Spleen (tissue), 11 donors: ENCODE results near the gene C19orf73. TPM values are rescaled to one million over a fixed set of nuclear protein-coding genes. Genes with fewer than 3 reads are reported as not detected.
A peak's percentile ranks its signal among the peaks of the same experiment; 100 is the strongest.

Experiments
- DNase-seq: peaks from one replicate; pipeline ENCODE4 v3.0.0-alpha.2; 2020
- H3K27ac ChIP-seq, 8 donors: fragments of 200-600 bp; sonication (generic) in 7 of 8; 1 replicate in 4 of 8; 2 replicates in 4 of 8; pipeline versions ENCODE4 v1.5.0 to v1.8.0; 2016 to 2021; ENCODE audit warnings: inconsistent platforms in 4 of 8, mild to moderate bottlenecking in 4 of 8, moderate library complexity in 1 of 8
- H3K27me3 ChIP-seq, 7 donors: fragments of 200-600 bp; sonication (generic) in 6 of 7; replicated peaks in 1 of 7; 1 replicate in 4 of 7; 2 replicates in 3 of 7; pipeline versions ENCODE4 v1.5.0 to v1.8.0; 2016 to 2021; ENCODE audit warnings: inconsistent platforms in 3 of 7, mild to moderate bottlenecking in 1 of 7
- H3K36me3 ChIP-seq, 6 donors: fragments of 200-600 bp; sonication (generic) in 5 of 6; 1 replicate in 4 of 6; 2 replicates in 2 of 6; pipeline versions ENCODE4 v1.5.0 to v1.8.0; 2016 to 2021; ENCODE audit warnings: inconsistent platforms in 2 of 6
- H3K4me1 ChIP-seq, 6 donors: fragments of 200-600 bp; sonication (generic) in 5 of 6; 1 replicate in 3 of 6; 2 replicates in 3 of 6; pipeline versions ENCODE4 v1.5.0 to v1.8.0; 2016 to 2021; ENCODE audit warnings: inconsistent platforms in 3 of 6
- H3K4me3 ChIP-seq, 8 donors: fragments of 200-600 bp; sonication (generic) in 7 of 8; 1 replicate in 4 of 8; 2 replicates in 4 of 8; pipeline versions ENCODE4 v1.5.0 to v1.8.0; 2016 to 2021; ENCODE audit warnings: inconsistent platforms in 4 of 8, mild to moderate bottlenecking in 4 of 8, moderate library complexity in 2 of 8
- H3K9me3 ChIP-seq, 8 donors: fragments of 200-600 bp; sonication (generic) in 7 of 8; 1 replicate in 4 of 8; 2 replicates in 4 of 8; pipeline versions ENCODE4 v1.5.0 to v1.8.0; 2016 to 2021; ENCODE audit warnings: inconsistent platforms in 4 of 8
- CTCF ChIP-seq, 11 experiments: fragments of 200-600 bp in 7 of 11; fragments of 450-650 bp in 4 of 11; sonication (generic) in 4 of 11; IDR thresholded peaks in 8 of 11; conservative IDR thresholded peaks in 3 of 11; 1 replicate in 7 of 11; 2 replicates in 4 of 11; pipeline versions ENCODE4 v1.4.0 to v1.8.0; 2016 to 2021; ENCODE audit warnings: antibody characterized with exemption in 11 of 11, inconsistent platforms in 4 of 11, mild to moderate bottlenecking in 1 of 11
- POLR2A ChIP-seq, 3 donors: fragments of 450-650 bp; IDR thresholded peaks; one replicate each; pipeline ENCODE4 v1.5.1; 2017; ENCODE audit warnings: antibody characterized with exemption in 3 of 3, mild to moderate bottlenecking in 1 of 3
- POLR2AphosphoS5 ChIP-seq, 3 donors: sonication (generic); formaldehyde crosslinking; IDR thresholded peaks; one replicate each; pipeline ENCODE4 v1.5.1; 2017; ENCODE audit warnings: antibody characterized with exemption in 3 of 3
- WGBS, 5 donors: extraction: QIAGEN DNeasy Blood & Tissue Kit in 3 of 5; methylation state at CpG; one replicate each; pipeline versions ENCODE4 v1.1.5 to v1.1.7; 2013 to 2018; 5-methylcytosine and 5-hydroxymethylcytosine counted together
- intact Hi-C: fragments of 100-400 bp; cut with DNase I; formaldehyde crosslinking; loops from one replicate; pipeline ENCODE4 v1.15.0; 2023; ENCODE audit warnings: low total_unique reads
- polyA plus RNA-seq, 3 donors: library from polyadenylated mRNA; stranded (reverse); fragments of 200-250 nt; gene quantifications; one replicate each; pipeline ENCODE4 v1.2.1, GENCODE V29; 2013
- total RNA-seq, 7 donors: library from RNA; depleted of rRNA in 3 of 7; stranded (reverse); fragments of >200 nt in 3 of 7; fragmentation: NEBNext Ultra II Directional in 4 of 7; extraction: Animal tissue kit (Norgen Biotek cat#: 25700) in 4 of 7; gene quantifications; one replicate each; pipeline versions ENCODE4 v1.1.0 to v1.2.1, GENCODE V29; 2016 to 2021
- donor health status: healthy with polysubstance abuse.
- donor health status: DM: no; HTN: no; CAD: no; lungs with moderate emphysema.
- donor health status: DM: no; HTN: no; CAD: no.
- donor health status: Bipolar disorder and iron deficiency.
- donor health status: healthy.
- donor health status: DM: no; HTN: no; CAD: no.
- donor health status: DM: yes; HTN: yes; CAD: no.

The C19orf73 gene
- total and polyA plus RNA-seq, 10 donors: 0.70 to 5.5 (median 1.8) TPM; not detected in 1

GRCh38 chr19:49073514-49074378 lies 45.2 kb downstream of the C19orf73 start:
- 62 to 68% (median 64%) methylated on average over 22 to 23 of the region's 23 CpGs for WGBS, 5 donors
- peaks cover 0 to 4% (median 0%) of the 10 kb centered on the region in 8 donors for H3K9me3 ChIP-seq
- DNase-seq: no peak
- H3K27ac ChIP-seq: no peak overlapping the region
- peaks cover 0 to 82% (median 52%) of the 10 kb centered on the region in 7 donors for H3K27me3 ChIP-seq
- no peak overlapping the region for H3K4me3 ChIP-seq
- intact Hi-C loops: no loop called here
- H3K36me3 ChIP-seq: no peaks in the 10 kb centered on the region
- peaks cover 0 to 16% (median 6%) of the 10 kb centered on the region in 6 donors for H3K4me1 ChIP-seq
- TF ChIP-seq CTCF (IDR thresholded peaks at IDR 0.05 in 8 of 11, conservative IDR thresholded peaks at IDR 0.05 in 3 of 11) (peak in 1 of 11 experiments; percentile 14), POLR2A (IDR thresholded peaks at IDR 0.05) (no peak)

DNA sequence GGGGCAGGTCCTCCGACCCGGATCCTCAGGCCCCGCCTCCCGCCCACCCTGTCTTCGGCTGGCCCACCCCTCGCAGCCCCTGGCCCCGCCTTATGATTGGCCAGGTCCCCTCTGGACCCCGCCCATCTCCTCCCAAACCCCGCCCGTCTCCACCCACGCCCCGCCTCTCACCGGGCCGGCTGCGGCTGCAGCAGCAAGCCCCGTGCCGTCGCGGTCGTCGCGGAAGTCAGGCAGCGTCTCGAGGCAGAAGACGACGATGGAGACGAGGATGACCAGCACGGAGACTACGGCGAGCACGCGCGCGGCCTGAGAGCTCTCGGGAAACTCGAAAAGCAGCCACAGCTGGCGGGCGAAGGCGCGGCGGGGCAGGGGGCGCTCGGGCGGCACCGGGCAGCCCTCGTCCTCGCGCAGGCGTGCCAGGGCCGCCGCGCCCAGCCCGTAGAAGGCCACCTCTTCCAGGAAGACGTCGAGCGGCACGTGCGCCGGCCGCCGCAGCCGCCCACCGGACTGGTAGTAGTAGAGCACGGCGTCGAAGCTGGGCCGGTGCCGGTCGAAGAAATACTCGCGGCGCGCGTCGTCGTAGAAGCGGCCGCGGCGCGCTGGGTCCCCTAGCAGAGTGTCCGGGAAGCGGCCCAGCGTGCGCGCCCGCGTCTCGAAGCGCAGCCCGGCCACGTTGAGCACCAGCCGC lies 46.9 kb downstream of the C19orf73 start:
- TF ChIP-seq POLR2AphosphoS5 (IDR thresholded peaks at IDR 0.05) (no peak), POLR2A (IDR thresholded peaks at IDR 0.05) (no peak), CTCF (IDR thresholded peaks at IDR 0.05 in 8 of 11, conservative IDR thresholded peaks at IDR 0.05 in 3 of 11) (no peak)
- WGBS, 5 donors: 9 to 14% (median 11%) methylated on average over 20 to 93 of the region's 93 CpGs
- Histone ChIP-seq H3K27ac (no peak overlapping the region), H3K4me3 (peak overlapping the region in 3 of 8 donors; percentile 3 to 38 (median 3)), H3K27me3 (peaks cover 0 to 94% (median 56%) of the 10 kb centered on the region in 7 donors), H3K36me3 (no peaks in the 10 kb centered on the region), H3K4me1 (peaks cover 0 to 16% (median 6%) of the 10 kb centered on the region in 6 donors), H3K9me3 (peaks cover 0 to 4% (median 0%) of the 10 kb centered on the region in 8 donors)
- intact Hi-C loops: no loop called here
- no peak for DNase-seq

- no peaks in the 10 kb centered on the region for H3K36me3 ChIP-seq
- H3K4me1 ChIP-seq: peaks cover 0 to 16% (median 6%) of the 10 kb centered on the region in 6 donors
- H3K9me3 ChIP-seq: peaks cover 0 to 4% (median 0%) of the 10 kb centered on the region in 8 donors
- H3K27ac ChIP-seq: no peak overlapping the region
- intact Hi-C loops: no loop called here
- TF ChIP-seq CTCF (IDR thresholded peaks at IDR 0.05 in 8 of 11, conservative IDR thresholded peaks at IDR 0.05 in 3 of 11): no peak
- TF ChIP-seq POLR2AphosphoS5 (IDR thresholded peaks at IDR 0.05): no peak
- TF ChIP-seq POLR2A (IDR thresholded peaks at IDR 0.05): no peak
- H3K27me3 ChIP-seq: peaks cover 0 to 100% (median 70%) of the 10 kb centered on the region in 7 donors
- WGBS, 5 donors: 96 to 97% (median 97%) methylated on average over 21 of the region's 21 CpGs
- no peak overlapping the region for H3K4me3 ChIP-seq
- DNase-seq: no peak
These were observed 48.5 kb downstream of the C19orf73 start for GRCh38 chr19:49070416-49070815.

- 87 to 95% (median 92%) methylated on average over 9 of the region's 9 CpGs for WGBS, 5 donors
- intact Hi-C loops: no loop called here
- H3K9me3 ChIP-seq: peaks cover 0 to 4% (median 0%) of the 10 kb centered on the region in 8 donors
- no peak for DNase-seq
- no peak overlapping the region for H3K27ac ChIP-seq
- H3K4me1 ChIP-seq: peaks cover 0 to 26% (median 12%) of the 10 kb centered on the region in 6 donors
- H3K27me3 ChIP-seq: peaks cover 0 to 100% (median 76%) of the 10 kb centered on the region in 7 donors
- TF ChIP-seq POLR2AphosphoS5 (IDR thresholded peaks at IDR 0.05): no peak
- no peak for TF ChIP-seq CTCF (IDR thresholded peaks at IDR 0.05 in 8 of 11, conservative IDR thresholded peaks at IDR 0.05 in 3 of 11)
- TF ChIP-seq POLR2A (IDR thresholded peaks at IDR 0.05): no peak
- no peaks in the 10 kb centered on the region for H3K36me3 ChIP-seq
- H3K4me3 ChIP-seq: no peak overlapping the region
These were observed 49.9 kb downstream of the C19orf73 start for GRCh38 chr19:49069026-49069425.
